Measurements from ENCODE around the gene PPFIBP2.
A peak's percentile ranks its signal among the peaks of the same experiment; 100 is the strongest.

The PPFIBP2 gene

GRCh38 chr11:7555052-7555699, 41.4 kb downstream of the PPFIBP2 start:
- no peak for DNase-seq

DNA sequence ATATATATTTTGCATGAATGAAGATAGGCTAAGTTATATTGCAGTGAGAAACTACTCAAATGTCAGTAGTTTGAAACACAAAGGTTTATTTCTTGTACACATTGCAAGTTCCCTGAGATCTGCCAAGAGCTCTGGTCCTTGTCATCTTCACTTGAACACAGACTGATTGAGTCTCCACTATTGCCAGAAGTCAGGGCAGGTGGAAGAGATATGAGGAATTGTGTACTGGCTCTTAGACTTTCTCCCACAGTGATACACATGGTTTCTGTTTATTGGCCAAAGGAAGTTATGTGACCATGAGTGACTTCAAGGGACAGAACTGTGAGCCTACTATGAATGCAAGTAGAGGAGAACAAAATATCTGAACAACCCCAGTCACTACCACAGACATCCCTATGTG, 44.2 kb downstream of the PPFIBP2 start:
- no peak for DNase-seq

DNA sequence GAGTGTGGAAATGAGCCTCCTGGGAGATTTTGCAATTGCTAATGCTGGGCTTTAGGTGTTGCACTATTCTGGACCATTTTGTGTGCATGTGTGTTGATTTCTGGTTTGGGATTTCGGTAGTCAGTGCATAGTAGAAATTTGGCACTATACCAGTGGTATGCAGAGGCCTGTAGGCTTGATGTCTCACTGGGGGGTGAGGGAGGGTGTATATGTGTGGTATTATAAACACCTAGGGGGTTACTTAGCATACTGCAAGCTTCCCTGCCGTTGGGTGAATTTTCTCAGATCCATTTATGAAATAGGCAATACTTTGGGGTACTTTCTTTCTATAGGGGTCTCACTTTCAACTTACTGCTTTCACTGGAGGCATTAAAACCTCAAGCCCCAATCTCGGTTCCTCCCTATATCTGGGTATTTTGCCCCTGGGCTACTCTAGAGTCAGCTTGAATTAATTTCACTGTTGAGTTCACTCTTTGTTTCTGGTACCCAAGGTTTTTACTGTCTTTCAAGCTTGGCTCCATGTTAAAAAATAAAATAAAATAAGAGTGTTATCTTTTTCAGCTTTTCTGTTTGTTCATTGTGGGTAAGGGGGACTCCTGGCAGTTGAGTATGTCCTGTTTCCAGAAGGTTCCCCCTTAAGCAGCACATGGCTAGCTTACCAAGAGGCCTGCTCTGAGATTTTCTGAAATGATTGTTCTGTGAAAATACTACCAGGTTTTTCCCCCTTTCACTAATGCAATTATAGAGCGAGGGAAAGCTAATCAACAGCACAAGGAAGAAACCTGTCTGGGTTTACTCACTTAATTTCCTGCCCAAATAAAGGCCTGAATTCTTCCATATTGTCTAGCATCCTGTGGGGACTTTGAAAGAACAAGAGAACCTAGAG, 45.8 kb downstream of the PPFIBP2 start:
- peak; percentile 18 for DNase-seq

DNA sequence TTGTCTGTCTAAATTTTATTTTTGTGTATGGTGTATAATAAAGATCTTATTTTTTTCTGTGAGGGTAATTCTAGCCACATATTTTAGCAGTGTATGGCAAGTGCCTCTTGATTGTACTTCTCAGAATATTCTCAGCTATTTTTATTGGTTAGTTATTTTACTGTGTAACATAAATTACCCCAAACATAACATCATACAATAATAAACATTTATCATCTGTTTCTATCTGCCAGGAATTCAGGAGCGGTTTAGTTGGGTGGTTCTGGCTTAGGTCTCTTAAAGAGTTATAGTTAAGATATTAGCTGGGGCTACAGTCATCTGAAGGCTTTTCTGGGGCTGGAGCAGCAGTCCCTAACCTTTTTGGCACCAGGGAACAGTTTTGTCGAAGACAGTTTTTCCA, 47.8 kb downstream of the PPFIBP2 start:
- DNase-seq = no peak

- DNase-seq = peak; percentile 18
Measured at GRCh38 chr11:7563281-7563680, 49.5 kb downstream of the PPFIBP2 start.

- peak; percentile 19 for DNase-seq
Measured at GRCh38 chr11:7564803-7565202, 51.0 kb downstream of the PPFIBP2 start.

DNA sequence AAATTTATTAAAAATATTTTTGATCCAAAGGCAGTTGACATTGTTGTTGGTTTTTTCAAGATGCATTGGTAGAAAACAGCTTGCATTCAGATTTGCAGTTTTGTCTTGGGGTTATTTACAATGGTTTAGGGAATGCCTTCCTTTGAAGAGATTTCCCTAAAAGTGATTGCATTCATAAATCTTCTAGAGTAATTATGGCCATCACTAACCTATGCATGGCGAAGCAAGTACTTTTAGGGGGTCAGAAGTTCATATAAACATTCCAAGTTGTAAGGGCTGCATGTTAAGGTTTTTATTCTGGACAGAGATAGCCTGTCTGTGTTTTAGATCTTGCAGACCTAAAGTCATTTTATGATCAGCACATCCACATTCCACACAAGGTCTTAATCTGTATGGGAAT, 53.5 kb downstream of the PPFIBP2 start:
- no peak for DNase-seq

- no peak for DNase-seq
Measured at GRCh38 chr11:7569044-7569443, 55.2 kb downstream of the PPFIBP2 start.

GRCh38 chr11:7570241-7570640, 56.4 kb downstream of the PPFIBP2 start:
- no peak for DNase-seq

GRCh38 chr11:7570938-7571521, 57.2 kb downstream of the PPFIBP2 start:
- DNase-seq = no peak

DNA sequence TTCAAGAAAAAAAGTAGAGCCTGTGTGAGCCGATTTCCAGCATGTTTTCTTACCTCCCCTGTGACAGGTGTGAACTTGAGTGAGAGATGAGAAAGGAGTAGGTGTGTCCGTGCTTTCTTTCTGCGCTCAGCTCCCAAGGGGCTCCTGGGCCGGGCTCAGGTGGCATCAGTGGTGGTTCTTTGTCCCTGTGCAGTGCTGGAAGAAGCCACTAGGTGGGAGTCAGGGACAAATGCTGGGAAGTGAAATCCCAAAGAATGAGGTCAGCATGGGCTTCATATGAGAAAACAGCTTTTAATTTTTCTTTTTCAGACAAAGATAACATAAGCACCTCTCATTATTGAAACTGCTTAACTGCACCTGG, 57.8 kb downstream of the PPFIBP2 start:
- peak; percentile 69 for DNase-seq

GRCh38 chr11:7572001-7572712, 58.4 kb downstream of the PPFIBP2 start:
- DNase-seq = peak; percentile 63

DNA sequence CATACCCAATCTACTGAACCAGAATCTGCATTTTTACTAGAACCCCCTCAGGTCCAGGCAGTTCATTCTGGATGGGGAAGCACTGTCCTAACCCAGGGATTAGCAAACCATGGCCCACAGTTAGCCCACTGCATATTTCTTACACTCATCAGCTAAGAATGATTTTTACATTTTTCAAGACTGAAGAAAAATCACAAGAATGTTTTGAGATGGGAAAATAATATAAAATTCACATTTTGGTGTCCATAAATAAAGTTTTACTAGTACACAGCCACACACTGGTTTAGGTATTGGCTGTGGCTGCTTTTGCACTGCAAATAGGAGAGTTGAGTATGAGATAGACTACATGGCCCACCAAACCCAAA, 59.4 kb downstream of the PPFIBP2 start:
- DNase-seq = peak; percentile 76

- DNase-seq = no peak
Measured at GRCh38 chr11:7573558-7574296, 59.9 kb downstream of the PPFIBP2 start.

DNA sequence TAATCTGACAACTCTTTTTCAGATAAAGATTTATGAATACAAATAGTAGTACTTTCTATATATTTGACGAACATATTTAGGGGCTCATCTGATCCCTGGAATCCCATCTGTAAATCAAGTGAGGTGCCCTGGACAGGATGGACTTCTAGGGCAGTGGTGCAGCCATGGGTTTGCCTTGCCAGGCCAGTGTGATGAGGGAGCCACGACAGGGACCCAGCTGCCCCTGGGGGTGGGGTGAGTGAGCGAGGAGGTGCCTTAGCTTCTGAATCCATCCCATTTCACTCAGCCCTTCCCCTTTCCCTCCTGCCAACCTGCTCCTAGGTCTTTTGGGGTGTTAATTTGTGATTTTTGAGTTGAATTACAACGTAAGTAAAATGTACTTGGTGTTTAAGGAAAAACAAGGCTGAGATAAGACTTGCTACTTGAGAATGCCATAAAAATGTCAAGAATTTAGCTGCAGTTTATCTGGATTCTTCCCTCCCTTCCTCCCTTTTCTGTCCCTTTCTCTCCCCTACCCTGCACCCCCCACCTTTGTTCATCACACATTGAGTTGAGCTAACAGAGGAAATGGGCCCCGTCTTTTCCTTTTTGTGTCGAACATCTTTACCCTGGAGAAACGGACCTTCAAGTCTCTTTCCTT, 60.8 kb downstream of the PPFIBP2 start:
- DNase-seq = peak; percentile 42

- DNase-seq = peak; percentile 58
Measured at GRCh38 chr11:7575841-7576725, 62.3 kb downstream of the PPFIBP2 start.

DNA sequence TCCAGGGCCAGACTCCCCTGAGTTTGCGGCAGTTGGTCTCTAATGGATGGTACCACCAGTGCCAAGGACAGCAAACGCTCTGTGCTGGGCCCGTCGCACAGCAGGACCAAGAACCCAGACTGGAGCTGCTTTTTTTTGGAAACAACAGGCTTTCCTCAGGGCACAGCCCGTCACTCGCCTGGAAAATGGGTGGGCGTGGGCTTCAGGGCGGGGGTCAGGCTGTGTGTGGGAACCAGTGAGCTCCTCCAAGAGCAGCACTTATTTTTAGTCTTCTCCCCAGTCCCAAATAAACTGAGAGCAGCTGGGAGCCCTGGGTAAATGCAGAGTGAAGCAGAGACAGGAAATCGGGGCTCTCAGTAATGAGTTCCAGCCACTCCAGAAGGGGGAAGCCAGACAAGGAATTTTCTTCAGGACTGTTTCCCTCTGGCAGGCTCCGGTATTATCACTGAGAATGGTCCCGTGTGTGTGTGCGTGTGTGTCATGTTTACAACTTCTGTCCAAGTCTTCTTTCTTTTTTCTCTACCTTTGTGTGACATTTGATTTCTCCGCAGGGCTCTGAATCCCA, 63.0 kb downstream of the PPFIBP2 start:
- DNase-seq = peak; percentile 73

DNA sequence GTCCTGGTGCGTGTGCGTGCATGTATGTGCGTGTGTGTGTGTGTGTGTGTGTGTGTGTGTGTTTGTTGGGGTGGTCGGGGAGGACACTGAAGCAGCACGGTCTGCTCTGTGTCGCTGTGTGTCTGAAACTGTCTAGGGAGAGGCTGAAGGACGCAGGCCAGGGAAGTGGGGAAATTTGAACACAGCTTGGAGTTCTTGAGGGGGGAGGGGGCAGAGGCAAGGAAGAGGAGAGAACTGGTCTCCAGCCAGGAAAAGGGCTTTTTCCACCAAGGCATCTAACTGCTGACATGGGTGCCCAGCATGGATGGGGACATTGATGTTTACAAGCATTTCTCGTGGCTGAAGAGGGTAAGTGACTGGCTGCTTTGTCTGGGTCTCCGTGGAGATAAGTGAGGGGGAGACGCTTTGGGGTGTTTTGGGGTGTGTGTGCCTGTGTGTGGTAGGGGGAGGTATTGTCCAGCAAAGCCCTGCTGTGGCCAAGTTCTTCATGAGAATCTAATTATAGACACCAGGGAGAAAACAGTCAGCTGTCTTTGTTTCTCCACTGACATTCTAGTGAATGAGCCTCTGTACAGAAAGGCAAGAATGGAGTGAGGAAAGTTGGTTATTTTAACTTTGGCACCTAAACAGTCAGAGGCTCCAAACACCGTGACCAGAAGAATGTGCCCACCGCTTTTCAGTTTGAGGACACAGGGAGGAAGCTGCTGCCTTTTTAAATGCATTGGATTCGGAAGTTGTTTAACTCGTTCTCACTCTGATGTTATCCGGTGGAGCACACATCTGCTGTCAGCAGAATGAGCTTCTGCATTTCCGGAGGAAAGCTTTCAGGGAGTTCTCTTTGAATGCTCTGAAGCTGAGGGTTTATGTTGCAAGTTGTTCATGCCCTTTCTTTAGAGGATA, 63.7 kb downstream of the PPFIBP2 start:
- DNase-seq = peak; percentile 68

- no peak for DNase-seq
Measured at GRCh38 chr11:7578276-7578955, 64.6 kb downstream of the PPFIBP2 start.

Data from fibroblast of skin of scalp (primary cell).